Measurements from ENCODE around the gene ADAMTSL2. TPM values are rescaled to one million over a fixed set of nuclear protein-coding genes. Genes with fewer than 3 reads are reported as not detected.

ADAMTSL2 gene
- polyA plus RNA-seq (2012; ENCODE audit: low read depth, missing spikeins) = 0.05 TPM

GRCh38 chr9:133534346-133535291 is at the start of gene ADAMTSL2:
Gene ADAMTSL2, plus strand, starts transcription at chr9:133534704. Its CDS starts 2,009 bp downstream, at chr9:133536713.
- DNase-seq (ENCODE audit: insufficient read length, low spot score) (no peak), FAIRE-seq (no peak)
- TF ChIP-seq POU2F2 (IDR thresholded peaks at IDR 0.05; ENCODE audit: low read depth, low read length) = no peak
- TF ChIP-seq TAF1 (IDR thresholded peaks at IDR 0.05; ENCODE audit: low read depth, low read length) = no peak
- TF ChIP-seq POLR2A (IDR thresholded peaks at IDR 0.05; ENCODE audit: low read depth, low read length) = no peak
- no peak for TF ChIP-seq SPI1 (IDR thresholded peaks at IDR 0.05; ENCODE audit: low read depth, low read length)
- TF ChIP-seq POLR2AphosphoS5 (IDR thresholded peaks at IDR 0.05; ENCODE audit: low read depth, low read length) = no peak
- no peak for TF ChIP-seq PAX5 (IDR thresholded peaks at IDR 0.05; ENCODE audit: insufficient read depth, low read length, severe bottlenecking)

DNA sequence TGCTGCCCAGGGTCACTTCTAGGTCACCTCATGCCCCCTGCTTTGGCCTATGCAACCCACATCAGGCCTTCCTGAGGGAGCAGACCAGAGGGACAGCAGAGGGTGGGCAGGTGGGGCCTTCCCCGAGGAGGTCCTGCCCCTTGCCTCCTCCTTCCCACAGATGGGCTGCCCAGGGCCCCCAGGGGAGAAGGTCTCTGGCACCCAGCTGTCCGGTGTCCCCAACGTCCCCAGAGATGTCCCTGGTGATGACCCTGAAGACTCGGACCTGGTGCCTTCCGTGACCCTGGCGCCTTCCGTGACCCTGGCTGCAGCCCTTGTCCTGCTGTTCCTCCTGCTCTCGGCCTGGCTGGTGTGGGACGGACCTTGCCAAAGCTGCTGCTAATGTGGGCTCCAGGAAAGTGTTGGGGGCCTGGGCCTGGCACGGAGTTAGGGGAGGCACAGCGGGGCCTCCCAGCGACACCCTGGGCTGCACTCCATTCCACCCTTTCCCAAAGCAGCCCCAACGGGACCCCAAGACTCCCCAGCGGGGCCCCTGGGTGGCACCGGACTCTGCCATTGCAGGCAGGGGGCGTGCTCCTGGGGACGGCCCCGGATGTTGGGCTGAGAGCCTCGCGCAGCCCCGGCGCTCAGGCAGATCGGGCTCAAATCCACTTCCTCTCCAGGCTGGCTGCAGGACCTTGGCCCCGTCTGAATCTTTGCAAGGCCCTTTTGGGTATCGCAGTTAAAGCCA is 48.8 kb upstream of the ADAMTSL2 start:
- DNase-seq (ENCODE audit: insufficient read length, low spot score) (peak; percentile 75), FAIRE-seq (no peak)
- no peak for TF ChIP-seq POU2F2 (IDR thresholded peaks at IDR 0.05; ENCODE audit: low read depth, low read length)
- no peak for TF ChIP-seq POLR2A (IDR thresholded peaks at IDR 0.05; ENCODE audit: low read depth, low read length)
- TF ChIP-seq TAF1 (IDR thresholded peaks at IDR 0.05; ENCODE audit: low read depth, low read length) = no peak
- TF ChIP-seq POLR2AphosphoS5 (IDR thresholded peaks at IDR 0.05; ENCODE audit: low read depth, low read length) = no peak
- TF ChIP-seq SPI1 (IDR thresholded peaks at IDR 0.05; ENCODE audit: low read depth, low read length) = peak; percentile 62
- no peak for TF ChIP-seq PAX5 (IDR thresholded peaks at IDR 0.05; ENCODE audit: insufficient read depth, low read length, severe bottlenecking)

GRCh38 chr9:133487331-133487725 is 47.2 kb upstream of the ADAMTSL2 start:
- DNase-seq (ENCODE audit: insufficient read length, low spot score) (no peak), FAIRE-seq (no peak)
- TF ChIP-seq POLR2AphosphoS5 (IDR thresholded peaks at IDR 0.05; ENCODE audit: low read depth, low read length) = no peak
- no peak for TF ChIP-seq PAX5 (IDR thresholded peaks at IDR 0.05; ENCODE audit: insufficient read depth, low read length, severe bottlenecking)
- TF ChIP-seq POLR2A (IDR thresholded peaks at IDR 0.05; ENCODE audit: low read depth, low read length) = no peak
- no peak for TF ChIP-seq SPI1 (IDR thresholded peaks at IDR 0.05; ENCODE audit: low read depth, low read length)
- no peak for TF ChIP-seq POU2F2 (IDR thresholded peaks at IDR 0.05; ENCODE audit: low read depth, low read length)
- TF ChIP-seq TAF1 (IDR thresholded peaks at IDR 0.05; ENCODE audit: low read depth, low read length) = no peak

DNA sequence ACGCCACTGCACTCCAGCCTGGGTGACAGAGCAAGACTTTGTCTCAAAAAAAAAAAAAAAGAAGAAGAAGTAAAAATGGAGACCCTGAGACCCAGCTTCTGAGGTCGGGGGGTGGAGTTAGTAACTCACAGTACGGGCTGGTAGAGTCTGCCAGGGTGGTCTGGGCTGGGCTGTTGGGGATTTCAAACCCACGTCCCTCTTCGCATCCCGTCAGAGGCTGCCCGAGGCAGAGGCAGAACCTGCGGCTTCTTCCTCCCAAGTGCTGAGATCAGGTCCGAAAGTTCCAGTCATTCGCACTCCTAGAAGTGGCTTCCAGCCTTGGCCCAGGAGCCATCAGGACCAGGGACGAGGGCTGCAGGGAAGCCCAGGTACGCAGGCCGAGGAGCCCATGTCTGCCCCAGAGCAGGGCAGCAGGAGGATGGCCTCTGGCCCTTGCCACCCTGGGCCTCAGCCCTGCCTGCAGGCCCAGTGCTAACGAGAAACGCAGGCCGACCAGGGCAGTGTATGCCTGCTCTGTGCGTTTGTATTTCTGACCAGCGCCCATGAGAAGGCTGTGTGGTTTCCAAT is 45.7 kb upstream of the ADAMTSL2 start:
- FAIRE-seq (no peak), DNase-seq (ENCODE audit: insufficient read length, low spot score) (no peak)
- TF ChIP-seq POLR2AphosphoS5 (IDR thresholded peaks at IDR 0.05; ENCODE audit: low read depth, low read length) (no peak), SPI1 (IDR thresholded peaks at IDR 0.05; ENCODE audit: low read depth, low read length) (no peak), TAF1 (IDR thresholded peaks at IDR 0.05; ENCODE audit: low read depth, low read length) (no peak), POLR2A (IDR thresholded peaks at IDR 0.05; ENCODE audit: low read depth, low read length) (no peak), PAX5 (IDR thresholded peaks at IDR 0.05; ENCODE audit: insufficient read depth, low read length, severe bottlenecking) (no peak), POU2F2 (IDR thresholded peaks at IDR 0.05; ENCODE audit: low read depth, low read length) (no peak)

DNA sequence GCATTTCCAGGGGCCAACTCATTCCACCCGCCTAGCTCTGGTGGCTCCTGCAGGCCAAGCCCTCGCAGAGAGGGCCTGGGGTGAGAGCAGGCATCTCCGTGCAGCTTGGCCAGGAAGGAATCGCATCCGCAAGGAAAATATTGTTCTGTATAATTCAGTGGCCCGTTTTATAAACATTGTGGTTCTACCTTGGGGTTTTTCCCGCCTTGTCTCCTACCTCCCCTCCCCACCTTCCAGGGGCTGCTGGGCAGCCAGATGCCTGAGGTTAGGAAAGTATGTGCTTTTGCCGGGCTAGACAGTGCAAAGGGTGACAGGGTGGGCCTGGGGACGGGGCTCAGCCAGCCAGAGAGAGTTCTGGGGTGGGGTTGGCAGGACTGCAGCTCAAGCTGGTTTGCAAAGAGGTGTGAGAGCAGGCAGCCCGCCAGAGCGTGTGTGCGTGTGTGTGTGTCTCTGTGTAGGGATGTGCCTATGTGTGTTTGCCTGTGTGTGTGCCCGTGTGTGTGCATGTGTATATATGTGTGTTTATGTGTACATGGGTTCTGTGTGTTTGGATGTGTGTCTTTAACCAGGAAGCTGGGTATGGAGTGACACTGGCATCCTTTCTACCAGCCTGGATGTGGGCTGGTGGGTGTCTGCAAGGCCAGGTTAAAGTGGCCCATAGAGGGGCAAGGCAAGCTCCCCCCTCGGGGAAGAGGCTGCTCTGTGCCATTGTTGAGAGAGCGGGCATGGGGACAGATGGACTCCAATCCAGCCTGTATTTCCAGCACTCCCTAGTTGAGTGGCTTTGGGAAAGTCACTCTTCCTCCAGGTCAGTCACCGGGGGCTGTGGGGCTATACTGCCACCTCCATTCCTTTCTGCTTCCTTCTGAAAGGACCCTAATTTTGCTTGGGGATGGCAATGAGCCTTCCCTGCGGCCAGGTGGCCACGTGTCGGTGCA is 45.0 kb upstream of the ADAMTSL2 start:
- TF ChIP-seq POLR2AphosphoS5 (IDR thresholded peaks at IDR 0.05; ENCODE audit: low read depth, low read length) (no peak), PAX5 (IDR thresholded peaks at IDR 0.05; ENCODE audit: insufficient read depth, low read length, severe bottlenecking) (no peak), SPI1 (IDR thresholded peaks at IDR 0.05; ENCODE audit: low read depth, low read length) (no peak), TAF1 (IDR thresholded peaks at IDR 0.05; ENCODE audit: low read depth, low read length) (no peak), POU2F2 (IDR thresholded peaks at IDR 0.05; ENCODE audit: low read depth, low read length) (no peak), POLR2A (IDR thresholded peaks at IDR 0.05; ENCODE audit: low read depth, low read length) (no peak)
- FAIRE-seq (no peak), DNase-seq (ENCODE audit: insufficient read length, low spot score) (no peak)

- TF ChIP-seq TAF1 (IDR thresholded peaks at IDR 0.05; ENCODE audit: low read depth, low read length) (no peak), POLR2A (IDR thresholded peaks at IDR 0.05; ENCODE audit: low read depth, low read length) (no peak), POLR2AphosphoS5 (IDR thresholded peaks at IDR 0.05; ENCODE audit: low read depth, low read length) (no peak)
- DNase-seq (ENCODE audit: insufficient read length, low spot score) = no peak
- FAIRE-seq = no peak
Measured at GRCh38 chr9:133490201-133490681, 44.3 kb upstream of the ADAMTSL2 start.

GRCh38 chr9:133490865-133491655 is 43.4 kb upstream of the ADAMTSL2 start:
- DNase-seq (ENCODE audit: insufficient read length, low spot score) (no peak), FAIRE-seq (no peak)
- TF ChIP-seq SPI1 (IDR thresholded peaks at IDR 0.05; ENCODE audit: low read depth, low read length) (no peak), TAF1 (IDR thresholded peaks at IDR 0.05; ENCODE audit: low read depth, low read length) (no peak), PAX5 (IDR thresholded peaks at IDR 0.05; ENCODE audit: insufficient read depth, low read length, severe bottlenecking) (no peak), POLR2AphosphoS5 (IDR thresholded peaks at IDR 0.05; ENCODE audit: low read depth, low read length) (no peak)

DNA sequence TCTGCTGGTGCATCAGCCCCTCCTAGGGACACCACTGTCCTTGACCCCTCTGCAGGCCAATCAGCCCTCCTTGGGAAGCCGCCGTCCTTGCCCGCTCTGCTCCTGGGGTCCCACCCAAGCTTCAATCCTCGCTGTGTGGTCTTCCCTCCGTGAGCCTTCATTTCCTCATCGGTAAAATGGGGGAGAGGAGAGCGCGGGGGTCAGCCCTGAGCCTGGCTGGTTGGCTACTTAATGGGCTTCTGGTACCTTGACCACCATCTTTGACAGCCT is 42.9 kb upstream of the ADAMTSL2 start:
- DNase-seq (ENCODE audit: insufficient read length, low spot score) (no peak), FAIRE-seq (no peak)
- TF ChIP-seq POLR2A (IDR thresholded peaks at IDR 0.05; ENCODE audit: low read depth, low read length) = no peak
